ENCODE data around the gene ANXA9.

ANXA9 gene

DNA sequence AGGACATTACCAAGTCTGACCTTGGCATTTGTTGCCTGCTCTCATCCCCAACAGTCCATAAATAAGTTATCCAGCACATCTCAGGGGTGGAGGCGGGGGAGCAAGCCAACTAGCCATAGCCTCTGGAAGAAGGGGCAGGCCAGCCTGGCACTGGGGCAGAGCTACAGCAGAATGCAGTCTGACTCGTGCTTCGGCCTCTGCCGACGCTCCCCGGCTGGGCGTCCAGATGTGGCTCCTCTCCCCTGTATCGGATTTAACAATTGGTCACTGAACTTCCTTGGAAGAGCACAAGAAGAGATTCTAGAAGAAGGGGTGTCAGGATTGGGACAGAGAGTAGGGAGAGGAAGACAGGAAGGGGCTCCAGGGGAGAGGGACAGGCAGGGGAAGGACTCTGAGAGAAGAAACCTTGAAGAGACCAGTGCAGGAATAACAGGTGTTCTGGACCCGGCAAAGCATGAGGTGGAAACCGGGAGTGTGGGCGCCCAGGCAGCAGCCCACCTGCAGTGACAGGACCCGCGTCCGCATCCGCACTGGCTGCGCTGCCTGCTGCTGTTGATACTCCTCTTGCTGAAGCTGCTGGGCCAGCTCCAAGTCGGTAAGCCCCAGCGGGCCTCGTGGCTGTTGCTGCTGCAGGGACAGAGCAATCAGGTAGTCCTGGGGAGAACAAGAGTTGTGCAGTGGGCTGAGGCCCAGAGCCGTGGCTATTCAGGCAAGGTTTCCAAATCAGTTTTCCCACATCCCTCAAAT, 15.2 kb downstream of the ANXA9 start:
- DNase-seq (ENCODE audit: low read depth), result no peak
- TF ChIP-seq, protein P1, sequence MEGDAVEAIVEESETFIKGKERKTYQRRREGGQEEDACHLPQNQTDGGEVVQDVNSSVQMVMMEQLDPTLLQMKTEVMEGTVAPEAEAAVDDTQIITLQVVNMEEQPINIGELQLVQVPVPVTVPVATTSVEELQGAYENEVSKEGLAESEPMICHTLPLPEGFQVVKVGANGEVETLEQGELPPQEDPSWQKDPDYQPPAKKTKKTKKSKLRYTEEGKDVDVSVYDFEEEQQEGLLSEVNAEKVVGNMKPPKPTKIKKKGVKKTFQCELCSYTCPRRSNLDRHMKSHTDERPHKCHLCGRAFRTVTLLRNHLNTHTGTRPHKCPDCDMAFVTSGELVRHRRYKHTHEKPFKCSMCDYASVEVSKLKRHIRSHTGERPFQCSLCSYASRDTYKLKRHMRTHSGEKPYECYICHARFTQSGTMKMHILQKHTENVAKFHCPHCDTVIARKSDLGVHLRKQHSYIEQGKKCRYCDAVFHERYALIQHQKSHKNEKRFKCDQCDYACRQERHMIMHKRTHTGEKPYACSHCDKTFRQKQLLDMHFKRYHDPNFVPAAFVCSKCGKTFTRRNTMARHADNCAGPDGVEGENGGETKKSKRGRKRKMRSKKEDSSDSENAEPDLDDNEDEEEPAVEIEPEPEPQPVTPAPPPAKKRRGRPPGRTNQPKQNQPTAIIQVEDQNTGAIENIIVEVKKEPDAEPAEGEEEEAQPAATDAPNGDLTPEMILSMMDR (IDR thresholded peaks at IDR 0.05; ENCODE audit: insufficient read depth, low read depth, low read length, missing control alignments), result no peak
- H3K4me3 ChIP-seq (ENCODE audit: low read length), result no peak overlapping the region

DNA sequence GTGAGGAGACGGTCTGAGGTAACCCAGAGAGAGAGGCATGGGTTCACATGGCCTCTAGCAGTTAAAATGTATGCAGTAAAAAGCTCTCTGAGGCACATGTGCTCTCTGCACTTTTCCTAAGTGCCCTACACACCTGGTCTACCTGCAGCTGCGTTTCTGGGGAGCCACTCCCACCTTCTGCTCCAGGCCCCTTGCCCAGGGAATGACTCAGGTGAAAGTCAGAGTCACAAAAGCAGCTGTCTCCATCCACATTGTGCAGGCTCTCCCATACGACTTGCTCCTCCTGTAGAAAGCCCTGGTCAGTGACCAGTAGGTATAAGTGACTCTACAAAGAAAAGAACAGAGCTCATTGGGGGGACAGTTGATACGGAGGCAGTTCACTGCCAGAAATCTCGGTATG, 15.9 kb downstream of the ANXA9 start:
- peak; percentile 51 for DNase-seq (ENCODE audit: low read depth)
- no peak overlapping the region for H3K4me3 ChIP-seq (ENCODE audit: low read length)
- TF ChIP-seq, protein P1 (IDR thresholded peaks at IDR 0.05; ENCODE audit: insufficient read depth, low read depth, low read length, missing control alignments), result no peak

DNA sequence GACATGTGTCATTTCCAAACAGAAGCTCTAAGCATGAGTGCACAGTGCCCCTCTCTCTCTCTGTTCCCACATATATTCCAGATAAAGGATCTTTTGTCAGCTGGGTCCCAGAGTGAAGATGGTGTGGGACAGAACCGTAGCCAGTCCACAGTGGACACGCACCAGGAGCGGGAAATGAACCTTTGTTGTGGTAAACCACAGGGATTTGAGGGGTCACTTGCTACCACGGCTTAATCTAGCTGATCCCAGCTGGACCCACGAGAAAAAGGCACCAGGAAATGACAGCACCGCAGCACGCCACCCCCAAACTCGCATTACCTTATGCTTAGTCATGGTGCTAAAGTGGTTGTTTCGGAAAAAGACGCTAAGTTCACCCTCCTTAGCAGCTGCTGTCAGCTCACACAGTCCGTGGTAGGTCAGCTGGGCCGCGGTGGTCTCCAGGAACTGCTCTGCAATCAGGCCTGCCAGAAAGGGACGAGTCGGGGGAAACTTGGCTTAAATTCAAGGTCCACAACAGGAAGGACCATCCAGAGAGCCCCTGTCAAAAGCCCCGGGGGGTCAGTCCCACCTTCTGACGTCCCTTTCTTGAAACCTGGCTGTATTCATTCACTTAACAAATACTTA, 17.1 kb downstream of the ANXA9 start:
- no peak overlapping the region for H3K4me3 ChIP-seq (ENCODE audit: low read length)
- TF ChIP-seq, protein P1 (IDR thresholded peaks at IDR 0.05; ENCODE audit: insufficient read depth, low read depth, low read length, missing control alignments), result no peak
- DNase-seq (ENCODE audit: low read depth), result peak; percentile 44

DNA sequence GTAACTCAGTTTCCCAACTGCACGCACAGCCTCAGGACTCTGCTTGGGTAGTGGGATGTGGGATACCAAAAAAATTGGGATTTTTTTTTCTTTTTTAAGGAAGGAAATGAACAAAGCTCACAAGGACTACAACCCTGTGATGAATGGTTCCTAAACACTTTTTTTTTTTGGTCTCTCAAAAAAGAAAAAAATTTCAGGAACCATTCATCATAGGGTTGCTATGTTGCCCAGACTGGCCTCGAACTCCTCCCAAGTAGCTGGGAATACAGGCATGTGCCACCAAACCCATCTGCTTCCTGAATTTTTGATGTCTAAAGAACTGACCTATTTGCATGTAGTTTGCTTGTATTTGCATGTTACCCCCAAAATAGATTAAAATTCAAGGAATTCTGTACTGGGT, 17.8 kb downstream of the ANXA9 start:
- H3K4me3 ChIP-seq (ENCODE audit: low read length), result no peak overlapping the region
- DNase-seq (ENCODE audit: low read depth), result no peak
- TF ChIP-seq, protein P1 (IDR thresholded peaks at IDR 0.05; ENCODE audit: insufficient read depth, low read depth, low read length, missing control alignments), result no peak

DNA sequence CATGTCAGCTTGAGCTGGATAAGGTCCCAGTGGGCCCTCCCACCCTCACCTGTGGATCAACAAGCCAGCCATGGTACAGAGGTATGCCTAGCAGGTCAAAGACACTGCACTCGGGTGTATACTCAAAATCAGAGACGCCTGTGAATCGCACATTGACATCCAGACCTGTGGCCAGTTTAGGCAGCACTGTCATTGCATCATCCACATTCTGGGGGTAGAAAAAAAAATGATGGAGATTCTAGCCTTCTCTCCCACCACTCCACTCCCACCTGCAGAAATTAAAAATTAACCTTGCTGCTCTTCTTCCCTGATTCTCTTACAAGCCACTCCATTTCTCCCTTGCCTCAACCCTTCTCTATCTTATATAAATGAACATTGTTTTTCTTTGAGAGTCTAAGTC, 18.3 kb downstream of the ANXA9 start:
- H3K4me3 ChIP-seq (ENCODE audit: low read length), result no peak overlapping the region
- no peak for DNase-seq (ENCODE audit: low read depth)
- TF ChIP-seq, protein P1 (IDR thresholded peaks at IDR 0.05; ENCODE audit: insufficient read depth, low read depth, low read length, missing control alignments), result no peak

DNA sequence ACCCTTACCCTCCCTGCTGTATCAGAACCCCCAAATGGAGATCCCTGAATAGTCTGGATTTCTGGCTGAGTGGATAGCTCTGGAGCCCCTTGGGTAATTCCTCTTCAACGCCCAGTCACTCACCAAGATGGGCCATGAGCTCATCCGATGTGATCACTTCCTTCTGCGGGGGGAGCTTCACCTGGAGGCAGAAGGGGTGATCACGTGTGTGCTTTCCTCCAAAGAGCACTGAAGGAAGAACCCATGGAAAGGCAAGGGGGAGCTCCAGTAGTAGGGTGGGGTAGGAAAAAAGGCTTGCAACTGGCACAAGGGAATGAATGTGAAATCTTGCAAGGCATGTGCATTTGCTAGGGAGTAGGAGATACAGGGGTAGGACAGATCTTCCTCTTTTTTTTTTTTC, 19.5 kb downstream of the ANXA9 start:
- H3K4me3 ChIP-seq (ENCODE audit: low read length), result no peak overlapping the region
- TF ChIP-seq, protein P1 (IDR thresholded peaks at IDR 0.05; ENCODE audit: insufficient read depth, low read depth, low read length, missing control alignments), result no peak
- peak; percentile 67 for DNase-seq (ENCODE audit: low read depth)

Measured in epithelial cell of esophagus (primary cell).